ENCODE data around the gene FAM83G. TPM values are rescaled to one million over a fixed set of nuclear protein-coding genes. Genes with fewer than 3 reads are reported as not detected.

The FAM83G gene
- total and polyA plus RNA-seq, 3 donors from 2014 or later = 2.5 to 4.7 (median 4.6) TPM

- no peak for DNase-seq
- no peaks in the 10 kb centered on the region for H3K36me3 ChIP-seq (ENCODE audit: low read depth, missing control alignments)
- WGBS, 2 donors = 92 to 94% methylated on average over 2 to 6 of the region's 6 CpGs
- no peaks in the 10 kb centered on the region for H3K27me3 ChIP-seq
- no peak overlapping the region for H3K27ac ChIP-seq
- no peaks in the 10 kb centered on the region for H3K4me1 ChIP-seq
- no peaks in the 10 kb centered on the region for H3K9me3 ChIP-seq
- H3K4me3 ChIP-seq = no peak overlapping the region
- intact Hi-C loops (cut with DNase I; ENCODE audit: low total_unique reads) = no loop called here
- TF ChIP-seq POLR2A (IDR thresholded peaks at IDR 0.05) = no peak
- no peak for TF ChIP-seq CTCF (IDR thresholded peaks at IDR 0.05)
These were observed 14.0 kb upstream of the FAM83G start for GRCh38 chr17:19018600-19018950.

- no peaks in the 10 kb centered on the region for H3K4me1 ChIP-seq
- no peak overlapping the region for H3K27ac ChIP-seq
- no peaks in the 10 kb centered on the region for H3K9me3 ChIP-seq
- no peak overlapping the region for H3K4me3 ChIP-seq
- intact Hi-C loops (cut with DNase I; ENCODE audit: low total_unique reads) = no loop called here
- H3K36me3 ChIP-seq (ENCODE audit: low read depth, missing control alignments) = no peaks in the 10 kb centered on the region
- TF ChIP-seq POLR2A (IDR thresholded peaks at IDR 0.05) (no peak), CTCF (IDR thresholded peaks at IDR 0.05) (no peak)
- no peak for DNase-seq
- H3K27me3 ChIP-seq = no peaks in the 10 kb centered on the region
- WGBS, 2 donors = 86 to 91% methylated on average over 14 to 16 of the region's 16 CpGs
These were observed 13.4 kb upstream of the FAM83G start for GRCh38 chr17:19017804-19018599.

- DNase-seq = no peak
- Histone ChIP-seq H3K4me3 (no peak overlapping the region), H3K4me1 (no peaks in the 10 kb centered on the region), H3K36me3 (ENCODE audit: low read depth, missing control alignments) (no peaks in the 10 kb centered on the region), H3K27ac (no peak overlapping the region), H3K9me3 (no peaks in the 10 kb centered on the region), H3K27me3 (no peaks in the 10 kb centered on the region)
- TF ChIP-seq CTCF (IDR thresholded peaks at IDR 0.05) = no peak
- no peak for TF ChIP-seq POLR2A (IDR thresholded peaks at IDR 0.05)
- WGBS, 2 donors = 70 to 77% methylated on average over 5 to 12 of the region's 12 CpGs
- intact Hi-C loops (cut with DNase I; ENCODE audit: low total_unique reads) = no loop called here
These were observed 12.8 kb upstream of the FAM83G start for GRCh38 chr17:19017401-19017800.

DNA sequence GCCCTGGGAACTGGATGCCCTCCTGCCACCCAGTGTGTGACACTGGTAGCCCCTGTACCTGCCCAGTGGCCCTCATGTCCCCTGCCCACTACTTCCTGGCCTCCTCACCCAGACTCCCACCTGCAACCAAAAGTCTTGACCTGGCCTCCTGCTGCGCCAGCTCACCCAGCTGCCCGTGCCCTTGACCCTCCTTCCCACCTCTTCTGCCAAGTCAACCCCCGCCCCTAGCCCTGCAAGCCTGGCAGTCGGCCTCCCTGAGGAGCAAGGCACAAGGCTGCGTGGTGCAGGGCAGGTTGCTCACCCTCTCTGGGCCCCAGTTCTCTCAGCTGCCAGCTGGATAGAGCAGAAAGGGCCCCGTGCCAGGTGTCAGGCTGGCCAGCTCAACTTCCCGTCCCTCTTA, 12.3 kb upstream of the FAM83G start:
- intact Hi-C loops (cut with DNase I; ENCODE audit: low total_unique reads) = no loop called here
- no peaks in the 10 kb centered on the region for H3K4me1 ChIP-seq
- H3K9me3 ChIP-seq = no peaks in the 10 kb centered on the region
- 68 to 72% methylated on average over 5 to 7 of the region's 7 CpGs for WGBS, 2 donors
- H3K36me3 ChIP-seq (ENCODE audit: low read depth, missing control alignments) = no peaks in the 10 kb centered on the region
- no peak overlapping the region for H3K4me3 ChIP-seq
- H3K27ac ChIP-seq = no peak overlapping the region
- no peak for DNase-seq
- TF ChIP-seq POLR2A (IDR thresholded peaks at IDR 0.05) (no peak), CTCF (IDR thresholded peaks at IDR 0.05) (no peak)
- no peaks in the 10 kb centered on the region for H3K27me3 ChIP-seq

- TF ChIP-seq CTCF (IDR thresholded peaks at IDR 0.05) (no peak), POLR2A (IDR thresholded peaks at IDR 0.05) (no peak)
- Histone ChIP-seq H3K4me1 (no peaks in the 10 kb centered on the region), H3K36me3 (ENCODE audit: low read depth, missing control alignments) (no peaks in the 10 kb centered on the region), H3K27ac (no peak overlapping the region), H3K27me3 (no peaks in the 10 kb centered on the region), H3K4me3 (no peak overlapping the region), H3K9me3 (no peaks in the 10 kb centered on the region)
- intact Hi-C loops (cut with DNase I; ENCODE audit: low total_unique reads) = no loop called here
- no peak for DNase-seq
- 91% methylated on average over 8 of the region's 8 CpGs for WGBS, 2 donors
These were observed 11.7 kb upstream of the FAM83G start for GRCh38 chr17:19016297-19016696.

All from testis (tissue), 3 donors.